GM10266 (cell line): ENCODE measurements around the gene SPRY1.

Source experiments
- DNase-seq: peaks from one replicate; pipeline ENCODE4 v3.0.0; 2012; ENCODE audit errors: extremely low spot score
- CTCF ChIP-seq: IDR thresholded peaks from 2 replicates; pipeline ENCODE4 v1.5.1; 2012; ENCODE audit warnings: mild to moderate bottlenecking, low read depth; ENCODE audit not compliant: control insufficient read depth, insufficient read depth; ENCODE audit errors: missing control alignments

Gene SPRY1

GRCh38 chr4:123449780-123450179 is 53.2 kb downstream of the SPRY1 start:
- no peak for DNase-seq
- no peak for TF ChIP-seq CTCF

GRCh38 chr4:123450393-123450792 is 53.8 kb downstream of the SPRY1 start:
- no peak for TF ChIP-seq CTCF
- no peak for DNase-seq

- no peak for DNase-seq
- no peak for TF ChIP-seq CTCF
Observed at GRCh38 chr4:123452616-123453015, 56.0 kb downstream of the SPRY1 start.

- no peak for TF ChIP-seq CTCF
- no peak for DNase-seq
Observed at GRCh38 chr4:123453061-123453680, 56.6 kb downstream of the SPRY1 start.
